OCI-LY1 (cell line): ENCODE results near the gene DTNB.

Experiments used
- H2AFZ ChIP-seq: fragments of 200-600 bp; sonication (generic), shearing (Covaris generic); 2 replicates; pipeline ENCODE4 v1.6.0; 2014; ENCODE audit warnings: antibody characterized with exemption, mild to moderate bottlenecking, low read length
- H3F3A ChIP-seq: fragments of 200-600 bp; sonication (generic), shearing (Covaris generic); 2 replicates; pipeline ENCODE4 v1.6.0; 2014; ENCODE audit warnings: mild to moderate bottlenecking, antibody characterized with exemption, low read length, moderate library complexity; ENCODE audit not compliant: insufficient read depth
- H3K27ac ChIP-seq: fragments of 200-600 bp; sonication (generic); 2 replicates; pipeline ENCODE4 v1.5.1; 2014; ENCODE audit warnings: low read length, mixed run types, mild to moderate bottlenecking, low read depth; ENCODE audit not compliant: poor library complexity, severe bottlenecking
- H3K27me3 ChIP-seq: fragments of 200-600 bp; sonication (generic); 2 replicates; pipeline ENCODE4 v1.6.0; 2014; ENCODE audit warnings: antibody characterized with exemption, mild to moderate bottlenecking, low read length, moderate library complexity; ENCODE audit not compliant: insufficient read depth
- H3K36me3 ChIP-seq: fragments of 200-600 bp; sonication (generic); 2 replicates; pipeline ENCODE4 v1.6.1; 2014; ENCODE audit warnings: mild to moderate bottlenecking, antibody characterized with exemption, low read length, moderate library complexity, mixed read lengths; ENCODE audit not compliant: insufficient read depth
- H3K4me1 ChIP-seq: fragments of 200-600 bp; sonication (generic); 2 replicates; pipeline ENCODE4 v1.5.1; 2014; ENCODE audit warnings: mild to moderate bottlenecking, low read length, moderate library complexity; ENCODE audit not compliant: insufficient read depth, severe bottlenecking
- H3K4me2 ChIP-seq: fragments of 200-600 bp; sonication (generic), shearing (Covaris generic); 2 replicates; pipeline ENCODE4 v1.6.1; 2014; ENCODE audit warnings: low read length
- H3K4me3 ChIP-seq: fragments of 200-600 bp; sonication (generic); 2 replicates; pipeline ENCODE4 v1.5.1; 2014; ENCODE audit warnings: low read length, low read depth, mild to moderate bottlenecking, mixed read lengths; ENCODE audit not compliant: poor library complexity, severe bottlenecking
- H3K79me2 ChIP-seq: fragments of 200-600 bp; shearing (Covaris generic); 2 replicates; pipeline ENCODE4 v1.6.1; 2016; ENCODE audit warnings: mixed run types, low read length, mixed read lengths; ENCODE audit not compliant: insufficient read depth
- H3K9ac ChIP-seq: fragments of 200-600 bp; sonication (generic), shearing (Covaris generic); 2 replicates; pipeline ENCODE4 v1.6.1; 2014; ENCODE audit warnings: mild to moderate bottlenecking, low read length, mixed read lengths
- H3K9me2 ChIP-seq: fragments of 200-600 bp; sonication (generic), shearing (Covaris generic); 2 replicates; pipeline ENCODE4 v1.6.1; 2014; ENCODE audit warnings: low read depth, mild to moderate bottlenecking, low read length, mixed read lengths
- H3K9me3 ChIP-seq: fragments of 200-600 bp; shearing (Covaris generic); 2 replicates; pipeline ENCODE4 v1.6.1; 2014; ENCODE audit warnings: low read length, mixed read lengths
- H4K20me1 ChIP-seq: fragments of 200-600 bp; sonication (generic), shearing (Covaris generic); 2 replicates; pipeline ENCODE4 v1.6.0; 2016; ENCODE audit warnings: mild to moderate bottlenecking, low read length; ENCODE audit not compliant: insufficient read depth
- EZH2 ChIP-seq: fragments of 200-600 bp; sonication (generic), shearing (Covaris generic); IDR thresholded peaks from 2 replicates; pipeline ENCODE4 v1.8.0; 2017; ENCODE audit warnings: borderline replicate concordance, mixed run types, mild to moderate bottlenecking, antibody characterized with exemption, low read length, moderate library complexity, mixed read lengths
- TF ChIP-seq, protein P1 (sequence below): fragments of 200-600 bp; sonication (generic), shearing (Covaris generic); IDR thresholded peaks from 2 replicates; pipeline ENCODE4 v1.5.1; 2017; ENCODE audit warnings: mild to moderate bottlenecking, antibody characterized with exemption, low read length, moderate library complexity, mixed read lengths

Gene DTNB

DNA sequence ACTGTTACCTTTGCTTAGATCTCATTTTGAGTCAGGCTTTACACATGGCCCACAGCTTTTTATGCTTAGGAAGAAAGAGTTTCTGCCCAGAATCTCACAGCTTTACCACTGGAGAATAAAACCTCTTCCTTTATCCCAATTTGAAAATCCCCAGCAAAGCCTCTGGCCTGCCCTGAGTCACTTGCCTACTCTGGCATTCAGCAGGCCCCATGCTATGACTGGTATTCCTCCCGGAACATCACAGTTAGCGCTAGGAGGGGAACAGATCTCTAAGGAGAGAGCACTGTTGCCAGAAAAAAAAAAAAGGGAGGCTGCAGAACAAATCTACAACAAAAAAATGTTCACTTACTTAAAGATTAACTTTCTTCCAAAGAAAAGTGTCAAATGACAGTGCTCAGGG, 178.8 kb downstream of the DTNB start:
- H3K27ac ChIP-seq: no peak overlapping the region
- H3K36me3 ChIP-seq: no peaks in the 10 kb centered on the region
- H4K20me1 ChIP-seq: no peaks in the 10 kb centered on the region
- H3K9ac ChIP-seq: no peak overlapping the region
- no peaks in the 10 kb centered on the region for H3K9me3 ChIP-seq
- no peaks in the 10 kb centered on the region for H3K9me2 ChIP-seq
- no peak overlapping the region for H3K4me2 ChIP-seq
- no peaks in the 10 kb centered on the region for H3F3A ChIP-seq
- no peak for TF ChIP-seq EZH2
- TF ChIP-seq, protein P1, sequence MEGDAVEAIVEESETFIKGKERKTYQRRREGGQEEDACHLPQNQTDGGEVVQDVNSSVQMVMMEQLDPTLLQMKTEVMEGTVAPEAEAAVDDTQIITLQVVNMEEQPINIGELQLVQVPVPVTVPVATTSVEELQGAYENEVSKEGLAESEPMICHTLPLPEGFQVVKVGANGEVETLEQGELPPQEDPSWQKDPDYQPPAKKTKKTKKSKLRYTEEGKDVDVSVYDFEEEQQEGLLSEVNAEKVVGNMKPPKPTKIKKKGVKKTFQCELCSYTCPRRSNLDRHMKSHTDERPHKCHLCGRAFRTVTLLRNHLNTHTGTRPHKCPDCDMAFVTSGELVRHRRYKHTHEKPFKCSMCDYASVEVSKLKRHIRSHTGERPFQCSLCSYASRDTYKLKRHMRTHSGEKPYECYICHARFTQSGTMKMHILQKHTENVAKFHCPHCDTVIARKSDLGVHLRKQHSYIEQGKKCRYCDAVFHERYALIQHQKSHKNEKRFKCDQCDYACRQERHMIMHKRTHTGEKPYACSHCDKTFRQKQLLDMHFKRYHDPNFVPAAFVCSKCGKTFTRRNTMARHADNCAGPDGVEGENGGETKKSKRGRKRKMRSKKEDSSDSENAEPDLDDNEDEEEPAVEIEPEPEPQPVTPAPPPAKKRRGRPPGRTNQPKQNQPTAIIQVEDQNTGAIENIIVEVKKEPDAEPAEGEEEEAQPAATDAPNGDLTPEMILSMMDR: no peak
- no peak overlapping the region for H3K4me3 ChIP-seq
- H3K4me1 ChIP-seq: peaks cover 21% of the 10 kb centered on the region
- H3K79me2 ChIP-seq: no peaks in the 10 kb centered on the region
- H2AFZ ChIP-seq: no peak overlapping the region
- no peaks in the 10 kb centered on the region for H3K27me3 ChIP-seq

DNA sequence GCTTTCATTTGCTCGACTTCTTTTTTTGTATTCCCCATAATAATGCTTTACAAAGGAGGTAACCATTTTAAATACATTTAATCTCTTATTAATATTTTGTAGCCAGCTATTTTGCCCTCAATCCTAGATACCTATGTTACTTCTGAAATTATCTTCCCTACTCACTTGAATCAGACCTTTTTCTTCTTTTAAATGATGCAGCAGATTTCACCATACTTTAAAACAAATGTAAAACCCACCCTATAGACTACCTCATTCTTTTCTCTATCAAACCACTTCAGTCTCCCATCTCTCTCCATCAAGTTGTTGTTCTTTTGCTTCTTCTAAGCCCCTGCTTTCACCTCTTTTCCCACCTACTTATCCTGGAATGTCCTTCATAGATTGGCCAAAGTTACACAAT, 180.2 kb downstream of the DTNB start:
- H3K4me2 ChIP-seq: no peak overlapping the region
- no peaks in the 10 kb centered on the region for H3K9me3 ChIP-seq
- no peaks in the 10 kb centered on the region for H3K27me3 ChIP-seq
- no peaks in the 10 kb centered on the region for H4K20me1 ChIP-seq
- no peaks in the 10 kb centered on the region for H3F3A ChIP-seq
- H3K4me1 ChIP-seq: peaks cover 16% of the 10 kb centered on the region
- H3K9me2 ChIP-seq: no peaks in the 10 kb centered on the region
- no peaks in the 10 kb centered on the region for H3K36me3 ChIP-seq
- H3K79me2 ChIP-seq: no peaks in the 10 kb centered on the region
- TF ChIP-seq EZH2: no peak
- no peak overlapping the region for H3K9ac ChIP-seq
- H3K27ac ChIP-seq: no peak overlapping the region
- H3K4me3 ChIP-seq: no peak overlapping the region
- no peak overlapping the region for H2AFZ ChIP-seq

DNA sequence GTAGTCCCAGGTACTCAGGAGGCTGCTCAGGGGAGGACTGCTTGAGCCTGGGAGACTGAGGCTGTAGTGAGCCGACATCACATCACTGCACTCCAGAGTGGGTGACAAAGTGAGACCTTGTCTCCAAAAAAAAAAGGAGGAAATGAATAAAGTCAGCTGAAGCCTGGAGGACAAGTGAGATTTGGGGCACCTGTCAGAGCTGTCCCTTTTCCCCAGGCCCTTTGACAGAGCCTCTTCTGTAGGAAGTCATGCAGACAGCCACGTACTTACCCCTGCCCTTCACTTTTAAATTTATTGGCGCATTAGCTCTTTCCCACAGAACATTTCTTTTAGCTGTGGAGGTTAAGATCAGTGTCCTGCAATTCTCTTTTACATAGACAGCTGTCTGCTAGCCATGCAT, 180.7 kb downstream of the DTNB start:
- Histone ChIP-seq H3F3A (no peaks in the 10 kb centered on the region), H3K4me1 (peaks cover 11% of the 10 kb centered on the region), H3K4me3 (no peak overlapping the region), H2AFZ (no peak overlapping the region), H3K4me2 (no peak overlapping the region), H4K20me1 (no peaks in the 10 kb centered on the region), H3K79me2 (no peaks in the 10 kb centered on the region), H3K27me3 (no peaks in the 10 kb centered on the region), H3K9me3 (no peaks in the 10 kb centered on the region), H3K36me3 (no peaks in the 10 kb centered on the region), H3K9me2 (no peaks in the 10 kb centered on the region), H3K27ac (no peak overlapping the region), H3K9ac (no peak overlapping the region)
- TF ChIP-seq EZH2: no peak
- TF ChIP-seq, protein P1: no peak

DNA sequence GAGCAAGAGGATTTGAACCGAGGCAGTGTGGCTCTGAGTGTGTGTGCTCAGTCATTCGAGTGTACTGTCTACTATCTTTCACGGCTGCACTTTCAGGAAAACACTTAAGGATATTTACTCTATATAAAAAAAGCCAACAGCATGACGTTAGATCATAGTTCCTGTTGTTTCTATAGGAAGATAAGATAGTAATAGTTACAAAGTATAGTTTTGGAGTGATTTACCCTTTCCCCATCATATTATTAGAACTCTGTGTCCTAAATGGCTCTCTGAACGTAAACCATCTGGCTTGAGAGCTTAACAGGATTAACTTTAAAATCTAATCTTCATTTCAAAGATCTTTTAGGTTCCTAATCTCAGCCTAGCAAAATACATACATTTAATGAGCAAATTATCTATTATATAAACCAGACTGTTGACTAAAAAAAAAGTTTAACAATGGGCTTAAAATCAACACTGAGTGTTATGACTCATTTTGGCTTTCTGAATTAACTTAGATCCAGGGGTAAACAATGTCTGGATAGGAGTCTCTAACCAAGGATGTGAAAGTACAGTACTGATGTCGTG, 181.3 kb downstream of the DTNB start:
- Histone ChIP-seq H2AFZ (no peak overlapping the region), H3K9me2 (no peaks in the 10 kb centered on the region), H3F3A (no peaks in the 10 kb centered on the region), H3K4me3 (no peak overlapping the region), H3K4me1 (peaks cover 4% of the 10 kb centered on the region), H3K9me3 (no peaks in the 10 kb centered on the region), H4K20me1 (no peaks in the 10 kb centered on the region), H3K79me2 (no peaks in the 10 kb centered on the region), H3K9ac (no peak overlapping the region), H3K27me3 (no peaks in the 10 kb centered on the region), H3K36me3 (no peaks in the 10 kb centered on the region), H3K4me2 (no peak overlapping the region), H3K27ac (no peak overlapping the region)
- TF ChIP-seq, protein P1: no peak
- no peak for TF ChIP-seq EZH2
